Smooth muscle cell (in vitro differentiated cells): Measurements from ENCODE around the gene PLEKHG3. TPM values are rescaled to one million over a fixed set of nuclear protein-coding genes. Genes with fewer than 3 reads are reported as not detected.
A peak's percentile ranks its signal among the peaks of the same experiment; 100 is the strongest.

Source experiments
- DNase-seq: peaks from one replicate; lab custom pipeline; 2025; ENCODE audit not compliant: unreplicated experiment; lab: John Stamatoyannopoulos, UW
- H2AFZ ChIP-seq: fragments of 200-600 bp; sonication (generic); 2 replicates; pipeline ENCODE4 v1.6.0; 2016; ENCODE audit warnings: antibody characterized with exemption, low read depth, mild to moderate bottlenecking
- H3F3A ChIP-seq: fragments of 200-600 bp; sonication (generic); 2 replicates; pipeline ENCODE4 v1.6.0; 2017; ENCODE audit warnings: antibody characterized with exemption, low read depth
- H3K27ac ChIP-seq: fragments of 200-600 bp; sonication (generic); 2 replicates; pipeline ENCODE4 v1.5.1; 2016; ENCODE audit warnings: low read depth, mild to moderate bottlenecking
- H3K27me3 ChIP-seq: fragments of 200-600 bp; sonication (generic); 2 replicates; pipeline ENCODE4 v1.6.1; 2016; ENCODE audit warnings: low read depth, mild to moderate bottlenecking
- H3K36me3 ChIP-seq: fragments of 200-600 bp; sonication (generic); 2 replicates; pipeline ENCODE4 v1.5.1; 2016; ENCODE audit warnings: low read depth
- H3K4me1 ChIP-seq: fragments of 200-600 bp; sonication (generic); 2 replicates; pipeline ENCODE4 v1.5.1; 2016; ENCODE audit warnings: low read depth
- H3K4me2 ChIP-seq: fragments of 200-600 bp; sonication (generic); 2 replicates; pipeline ENCODE4 v1.6.0; 2016; ENCODE audit warnings: mild to moderate bottlenecking
- H3K4me3 ChIP-seq: fragments of 200-600 bp; sonication (generic); 2 replicates; pipeline ENCODE4 v1.5.1; 2016; ENCODE audit warnings: mild to moderate bottlenecking
- H3K79me2 ChIP-seq: fragments of 200-600 bp; sonication (generic); 2 replicates; pipeline ENCODE4 v1.6.0; 2016; ENCODE audit warnings: low read depth, mild to moderate bottlenecking
- H3K9ac ChIP-seq: fragments of 200-600 bp; sonication (generic); 2 replicates; pipeline ENCODE4 v1.6.0; 2016; ENCODE audit warnings: low read depth
- H3K9me3 ChIP-seq: fragments of 200-600 bp; sonication (generic); replicated peaks from 2 replicates; pipeline ENCODE4 v1.5.1; 2016; ENCODE audit warnings: low read depth
- H4K20me1 ChIP-seq: fragments of 200-600 bp; sonication (generic); 2 replicates; pipeline ENCODE4 v1.6.0; 2016; ENCODE audit warnings: low read depth
- CTCF ChIP-seq: fragments of 200-600 bp; sonication (generic); IDR thresholded peaks from 2 replicates; pipeline ENCODE4 v1.5.1; 2017; ENCODE audit warnings: borderline replicate concordance, mild to moderate bottlenecking, antibody characterized with exemption; ENCODE audit not compliant: insufficient read depth, poor library complexity, severe bottlenecking
- WGBS: methylation state at CpG from one replicate; pipeline ENCODE4 v1.1.7; 2016; ENCODE audit warnings: low lambda C conversion rate; 5-methylcytosine and 5-hydroxymethylcytosine counted together
- polyA plus RNA-seq: library from polyadenylated mRNA; unstranded; fragments of >200 nt; fragmentation: Nextera tagmentation; extraction: Ambion mirVana; gene quantifications from 2 replicates; pipeline ENCODE4 v1.2.1, GENCODE V29; 2016
- total RNA-seq: library from RNA; depleted of rRNA; stranded (reverse); fragments of >200 nt; gene quantifications from 2 replicates; pipeline ENCODE4 v1.2.3, GENCODE V29; 2014

The PLEKHG3 gene
- total and polyA plus RNA-seq, 2 experiments from 2014 or later: 17.6 to 18.3 TPM

- Histone ChIP-seq H2AFZ (no peak overlapping the region), H3K79me2 (no peaks in the 10 kb centered on the region), H3K27ac (peak overlapping the region; percentile 92), H3K36me3 (no peaks in the 10 kb centered on the region), H3K9me3 (no peaks in the 10 kb centered on the region), H3K9ac (peak overlapping the region; percentile 73), H3K27me3 (no peaks in the 10 kb centered on the region), H3K4me1 (peaks cover 16% of the 10 kb centered on the region), H3K4me3 (no peak overlapping the region), H3F3A (peaks cover 19% of the 10 kb centered on the region), H4K20me1 (no peaks in the 10 kb centered on the region), H3K4me2 (no peak overlapping the region)
- DNase-seq: no peak
- WGBS: 96% methylated on average over 5 of the region's 5 CpGs
- no peak for TF ChIP-seq CTCF
These were observed 52.5 kb downstream of the PLEKHG3 start for GRCh38 chr14:64756712-64757111.

- Histone ChIP-seq H3K4me3 (no peak overlapping the region), H3F3A (peaks cover 24% of the 10 kb centered on the region), H3K79me2 (no peaks in the 10 kb centered on the region), H3K9me3 (no peaks in the 10 kb centered on the region), H3K27me3 (no peaks in the 10 kb centered on the region), H3K4me2 (peak overlapping the region; percentile 51), H3K27ac (peak overlapping the region; percentile 92), H2AFZ (no peak overlapping the region), H3K9ac (peak overlapping the region; percentile 73), H3K4me1 (peaks cover 25% of the 10 kb centered on the region), H3K36me3 (no peaks in the 10 kb centered on the region), H4K20me1 (no peaks in the 10 kb centered on the region)
- WGBS: 67% methylated on average over 3 of the region's 3 CpGs
- no peak for TF ChIP-seq CTCF
- DNase-seq: no peak
These were observed 53.4 kb downstream of the PLEKHG3 start for GRCh38 chr14:64757601-64758000.

- Histone ChIP-seq H3K27me3 (no peaks in the 10 kb centered on the region), H2AFZ (no peak overlapping the region), H3F3A (peaks cover 29% of the 10 kb centered on the region), H3K36me3 (no peaks in the 10 kb centered on the region), H3K9ac (peak overlapping the region; percentile 73), H3K79me2 (no peaks in the 10 kb centered on the region), H3K27ac (peak overlapping the region; percentile 92), H3K4me1 (peaks cover 29% of the 10 kb centered on the region), H3K4me3 (no peak overlapping the region), H3K9me3 (no peaks in the 10 kb centered on the region), H3K4me2 (peak overlapping the region; percentile 51), H4K20me1 (no peaks in the 10 kb centered on the region)
- WGBS: 58% methylated on average over 3 of the region's 3 CpGs
- no peak for DNase-seq
- no peak for TF ChIP-seq CTCF
These were observed 53.8 kb downstream of the PLEKHG3 start for GRCh38 chr14:64758025-64758521.
